ENCODE results near the gene SEMA5A.

The SEMA5A gene

GRCh38 chr5:9512457-9512856 is 33.4 kb downstream of the SEMA5A start:
- no peak for DNase-seq (ENCODE audit: low spot score)

- no peak for DNase-seq (ENCODE audit: low spot score)
Observed at GRCh38 chr5:9507974-9508373, 37.9 kb downstream of the SEMA5A start.

- no peak for DNase-seq (ENCODE audit: low spot score)
Observed at GRCh38 chr5:9505225-9505624, 40.6 kb downstream of the SEMA5A start.

GRCh38 chr5:9502864-9503263 is 43.0 kb downstream of the SEMA5A start:
- DNase-seq (ENCODE audit: low spot score) = no peak

GRCh38 chr5:9502050-9502834 is 43.6 kb downstream of the SEMA5A start:
- no peak for DNase-seq (ENCODE audit: low spot score)

GRCh38 chr5:9500625-9501024 is 45.2 kb downstream of the SEMA5A start:
- no peak for DNase-seq (ENCODE audit: low spot score)

- no peak for DNase-seq (ENCODE audit: low spot score)
Observed at GRCh38 chr5:9500193-9500592, 45.7 kb downstream of the SEMA5A start.

GRCh38 chr5:9499498-9499876 is 46.4 kb downstream of the SEMA5A start:
- DNase-seq (ENCODE audit: low spot score) = no peak

GRCh38 chr5:9498541-9499497 is 47.1 kb downstream of the SEMA5A start:
- DNase-seq (ENCODE audit: low spot score) = no peak

- DNase-seq (ENCODE audit: low spot score) = no peak
Observed at GRCh38 chr5:9497347-9497746, 48.5 kb downstream of the SEMA5A start.

- no peak for DNase-seq (ENCODE audit: low spot score)
Observed at GRCh38 chr5:9496801-9497200, 49.1 kb downstream of the SEMA5A start.

GRCh38 chr5:9495121-9495520 is 50.8 kb downstream of the SEMA5A start:
- DNase-seq (ENCODE audit: low spot score) = no peak

GRCh38 chr5:9494301-9494700 is 51.6 kb downstream of the SEMA5A start:
- DNase-seq (ENCODE audit: low spot score) = no peak

GRCh38 chr5:9490494-9491097 is 55.3 kb downstream of the SEMA5A start:
- DNase-seq (ENCODE audit: low spot score) = no peak

GRCh38 chr5:9483779-9484178 is 62.1 kb downstream of the SEMA5A start:
- no peak for DNase-seq (ENCODE audit: low spot score)

GRCh38 chr5:9483243-9483642 is 62.6 kb downstream of the SEMA5A start:
- no peak for DNase-seq (ENCODE audit: low spot score)

GRCh38 chr5:9482381-9482780 is 63.5 kb downstream of the SEMA5A start:
- no peak for DNase-seq (ENCODE audit: low spot score)

- DNase-seq (ENCODE audit: low spot score) = no peak
Observed at GRCh38 chr5:9480499-9480898, 65.4 kb downstream of the SEMA5A start.

GRCh38 chr5:9479990-9480389 is 65.9 kb downstream of the SEMA5A start:
- DNase-seq (ENCODE audit: low spot score) = no peak

GRCh38 chr5:9479361-9479760 is 66.5 kb downstream of the SEMA5A start:
- no peak for DNase-seq (ENCODE audit: low spot score)

GRCh38 chr5:9477537-9477936 is 68.3 kb downstream of the SEMA5A start:
- no peak for DNase-seq (ENCODE audit: low spot score)

GRCh38 chr5:9474219-9475002 is 71.5 kb downstream of the SEMA5A start:
- DNase-seq (ENCODE audit: low spot score) = no peak
